GM21528 (cell line): ENCODE measurements around the gene MRPS34.

Source experiments
- ATAC-seq: cut with Tn5 transposase; IDR thresholded peaks from one replicate; pipeline ENCODE4 v1.9.1; 2021; ENCODE audit warnings: mild to moderate bottlenecking, moderate library complexity; ENCODE audit not compliant: unreplicated experiment, low FRiP score

Gene MRPS34

GRCh38 chr16:1794908-1795666, 22.2 kb upstream of the MRPS34 start:
- no peak for ATAC-seq

DNA sequence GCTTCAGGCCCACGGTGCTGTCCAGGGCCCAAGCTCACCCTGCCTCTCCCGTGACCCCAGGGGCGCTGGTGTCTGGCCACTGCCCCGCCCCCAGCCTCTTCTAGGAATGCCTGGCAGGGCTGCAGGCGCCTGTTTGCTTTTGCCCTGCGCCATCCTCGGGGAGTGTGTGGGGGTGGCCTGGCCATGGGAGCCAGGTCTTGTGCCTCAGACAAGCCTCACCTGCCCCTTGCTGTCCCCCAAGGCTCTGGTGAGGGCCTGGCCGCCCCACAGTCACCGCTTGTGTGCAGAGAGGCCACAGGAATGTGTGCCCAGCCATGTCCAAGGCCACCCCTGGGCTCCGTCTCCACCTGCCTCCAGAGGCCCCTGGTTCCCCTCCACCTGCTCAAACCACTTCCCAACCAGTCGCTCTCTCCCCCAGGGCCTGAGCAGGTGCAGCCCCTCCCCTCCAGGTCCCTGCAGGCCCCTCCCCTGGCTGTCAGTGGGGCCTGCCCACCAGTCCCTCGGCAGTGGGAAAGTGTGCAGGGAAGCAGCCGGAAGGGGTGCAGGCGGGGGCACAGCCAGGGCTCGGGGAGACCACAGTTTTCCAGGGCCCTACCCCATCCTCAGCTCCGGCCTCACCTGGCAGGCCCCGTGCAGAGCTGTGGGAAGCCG, 21.4 kb upstream of the MRPS34 start:
- no peak for ATAC-seq

- ATAC-seq: no peak
Observed at GRCh38 chr16:1793578-1794220, 20.8 kb upstream of the MRPS34 start, which contains the start of gene IGFALS. Gene IGFALS, minus strand, starts transcription at chr16:1793705. Its CDS starts 53 bp downstream, at chr16:1793652.

GRCh38 chr16:1792836-1793577, 20.1 kb upstream of the MRPS34 start:
- ATAC-seq: no peak

GRCh38 chr16:1791943-1792812, 19.2 kb upstream of the MRPS34 start:
- no peak for ATAC-seq

GRCh38 chr16:1791256-1791942, 18.5 kb upstream of the MRPS34 start:
- no peak for ATAC-seq

GRCh38 chr16:1790611-1791255, 17.8 kb upstream of the MRPS34 start:
- ATAC-seq: no peak

- ATAC-seq: no peak
Observed at GRCh38 chr16:1790261-1790610, 17.3 kb upstream of the MRPS34 start.

GRCh38 chr16:1789643-1790045, 16.7 kb upstream of the MRPS34 start:
- ATAC-seq: no peak

GRCh38 chr16:1788708-1789100, 15.8 kb upstream of the MRPS34 start:
- ATAC-seq: no peak

DNA sequence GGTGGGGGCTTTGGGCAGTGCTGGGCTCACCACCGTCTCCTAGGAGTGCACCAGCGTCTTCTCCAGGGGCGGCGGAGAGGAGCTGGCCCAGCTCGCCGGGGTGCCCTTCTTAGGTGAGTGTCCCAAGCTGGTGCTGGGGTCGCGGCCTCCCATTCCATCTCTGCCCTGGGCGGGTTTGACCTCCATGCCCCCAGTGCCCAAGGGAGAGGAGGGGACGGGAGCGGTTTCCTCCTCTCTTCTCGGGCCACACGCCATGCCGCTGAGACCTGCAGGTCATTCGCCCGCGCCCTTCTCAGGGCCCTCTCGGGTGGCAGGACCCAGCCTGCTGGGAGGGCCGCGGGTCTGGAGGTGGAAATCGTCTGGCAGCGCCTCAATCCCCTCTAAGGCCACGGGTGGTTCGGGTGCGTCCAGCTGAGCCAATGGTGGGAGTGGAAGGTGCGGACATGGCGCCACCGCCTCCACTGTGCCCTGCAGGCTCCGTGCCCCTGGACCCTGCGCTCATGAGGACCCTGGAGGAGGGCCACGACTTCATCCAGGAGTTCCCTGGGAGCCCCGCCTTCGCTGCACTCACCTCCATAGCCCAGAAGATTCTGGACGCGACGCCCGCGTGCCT, 15.3 kb upstream of the MRPS34 start:
- no peak for ATAC-seq

DNA sequence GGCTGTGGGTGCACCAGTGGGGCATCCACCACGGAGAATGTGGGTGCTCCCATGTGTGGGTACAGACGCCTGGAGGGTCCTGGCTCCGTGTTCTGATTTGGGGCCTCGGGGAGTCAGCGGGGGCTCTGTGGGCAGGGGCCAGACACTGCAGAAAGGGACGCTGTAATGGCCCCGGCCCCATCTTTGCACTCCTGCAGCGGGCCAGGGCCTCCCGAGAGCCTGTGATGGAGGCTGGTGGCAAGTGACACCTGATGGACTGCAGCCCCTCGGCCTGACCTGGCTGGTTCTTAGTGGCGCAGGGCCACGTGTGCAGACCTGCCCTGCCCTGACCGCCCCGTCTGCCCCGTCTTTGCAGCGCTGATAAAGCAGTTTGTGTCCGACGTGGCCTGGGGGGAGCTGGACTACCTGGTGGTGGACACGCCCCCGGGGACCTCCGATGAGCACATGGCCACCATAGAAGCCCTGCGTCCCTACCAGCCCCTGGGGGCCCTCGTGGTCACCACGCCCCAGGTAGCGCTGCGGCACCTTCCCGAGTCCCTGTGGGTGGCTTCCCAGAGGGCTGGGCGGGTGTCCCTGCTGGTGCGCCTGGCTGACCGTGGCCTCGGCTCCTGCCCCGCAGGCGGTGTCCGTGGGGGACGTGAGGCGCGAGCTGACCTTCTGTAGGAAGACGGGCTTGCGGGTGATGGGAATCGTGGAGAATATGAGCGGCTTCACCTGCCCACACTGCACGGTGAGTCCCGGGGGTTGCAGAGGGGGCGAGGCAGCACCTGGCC, 14.6 kb upstream of the MRPS34 start:
- no peak for ATAC-seq

DNA sequence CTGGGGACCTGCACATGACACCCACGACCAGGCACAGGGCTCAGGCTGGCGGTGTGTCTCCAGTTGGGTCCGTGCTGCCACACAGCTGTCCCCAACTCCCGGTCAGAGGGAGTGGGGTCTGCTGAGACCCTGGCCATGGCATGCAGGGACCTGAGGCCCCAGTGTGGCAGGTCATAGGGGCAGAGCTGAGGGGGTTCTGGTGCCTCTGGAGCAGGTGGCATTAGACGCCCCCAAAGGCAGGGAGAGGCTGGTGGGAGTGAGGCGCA, 14.1 kb upstream of the MRPS34 start:
- no peak for ATAC-seq

- ATAC-seq: no peak
Observed at GRCh38 chr16:1786242-1787055, 13.5 kb upstream of the MRPS34 start.

DNA sequence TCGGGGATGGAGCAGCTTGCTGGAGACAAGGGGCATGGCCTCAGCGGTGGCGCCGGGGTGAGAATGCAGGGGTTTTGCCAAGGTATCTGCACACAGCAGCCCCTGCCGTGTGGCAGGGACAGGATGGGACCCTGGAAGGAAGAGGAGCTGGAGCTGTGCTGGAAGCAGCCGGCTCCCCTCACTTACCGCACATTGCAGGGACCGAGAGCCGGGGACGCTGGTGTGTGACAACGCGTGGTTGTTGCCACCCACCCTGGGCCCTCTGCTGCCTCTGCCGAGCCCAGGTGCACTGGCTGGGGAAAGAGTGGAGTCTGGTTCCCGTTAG, 12.9 kb upstream of the MRPS34 start:
- no peak for ATAC-seq

DNA sequence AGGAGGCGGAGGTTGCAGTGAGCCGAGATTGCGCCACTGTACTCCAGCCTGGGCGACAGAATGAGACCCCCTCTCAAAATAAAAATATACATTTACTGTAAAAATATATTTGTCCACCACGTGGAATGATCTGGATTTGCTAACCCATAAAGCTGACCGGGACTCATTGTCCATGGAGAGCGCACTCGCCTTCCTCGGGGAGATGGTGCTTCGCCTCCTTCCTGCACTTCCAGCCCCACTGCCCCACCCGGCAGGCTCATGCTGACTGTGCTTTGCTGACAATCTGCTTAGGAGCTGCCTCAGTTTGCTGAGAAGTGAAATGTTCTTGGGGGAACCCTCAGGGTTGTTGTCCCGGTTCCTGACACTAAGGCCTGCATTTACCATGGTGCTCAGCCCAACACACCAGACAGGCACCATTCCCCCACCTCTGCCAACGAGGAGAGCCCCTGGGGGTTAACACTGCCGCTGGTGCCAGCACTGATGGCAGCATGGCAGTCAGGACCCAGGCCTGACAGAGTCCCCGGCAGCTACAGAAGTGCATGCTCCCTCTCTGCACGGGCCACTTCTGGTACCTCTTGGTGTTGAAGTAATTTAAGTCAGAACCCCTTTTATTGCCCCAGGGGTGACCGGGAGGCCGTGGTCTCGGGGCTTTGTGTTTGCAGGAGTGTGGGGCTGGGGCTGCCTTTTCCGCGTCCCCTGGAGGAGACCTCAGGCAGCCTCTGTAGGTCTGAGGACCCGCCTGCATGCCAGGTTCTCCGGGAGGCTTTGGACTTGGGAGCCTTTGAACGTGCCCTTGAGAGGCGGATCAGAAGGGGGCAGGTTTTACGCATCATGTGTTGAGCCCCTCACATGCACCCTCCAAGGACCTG, 12.3 kb upstream of the MRPS34 start:
- ATAC-seq: no peak
